ENCODE measurements around the gene NSG1.
A peak's percentile ranks its signal among the peaks of the same experiment; 100 is the strongest.

Gene NSG1

GRCh38 chr4:4376074-4376473, 10.8 kb upstream of the NSG1 start:
- no peaks in the 10 kb centered on the region for H3K36me3 ChIP-seq (ENCODE audit: insufficient read depth, insufficient read length, low read length)
- no peak overlapping the region for H3K4me3 ChIP-seq (ENCODE audit: insufficient read length, low read depth)
- no peaks in the 10 kb centered on the region for H3K9me3 ChIP-seq (ENCODE audit: insufficient read depth, low read length)
- no peak for DNase-seq (ENCODE audit: low read depth, low spot score)
- peaks cover 8% of the 10 kb centered on the region for H3K4me1 ChIP-seq (ENCODE audit: insufficient read depth, insufficient read length)
- peaks cover 7% of the 10 kb centered on the region for H3K27me3 ChIP-seq (ENCODE audit: insufficient read depth, insufficient read length)
- no peak overlapping the region for H3K9ac ChIP-seq (ENCODE audit: insufficient read length, low read depth)
- TF ChIP-seq SUZ12 (IDR thresholded peaks at IDR 0.05; ENCODE audit: extremely low read depth, insufficient read depth, insufficient read length) (no peak), YY1 (IDR thresholded peaks at IDR 0.05; ENCODE audit: insufficient read depth, insufficient read length) (no peak)

GRCh38 chr4:4377191-4377590, 9.7 kb upstream of the NSG1 start:
- no peak overlapping the region for H3K4me3 ChIP-seq (ENCODE audit: insufficient read length, low read depth)
- no peaks in the 10 kb centered on the region for H3K36me3 ChIP-seq (ENCODE audit: insufficient read depth, insufficient read length, low read length)
- no peaks in the 10 kb centered on the region for H3K9me3 ChIP-seq (ENCODE audit: insufficient read depth, low read length)
- peaks cover 7% of the 10 kb centered on the region for H3K27me3 ChIP-seq (ENCODE audit: insufficient read depth, insufficient read length)
- H3K9ac ChIP-seq (ENCODE audit: insufficient read length, low read depth) = no peak overlapping the region
- TF ChIP-seq SUZ12 (IDR thresholded peaks at IDR 0.05; ENCODE audit: extremely low read depth, insufficient read depth, insufficient read length) (no peak), YY1 (IDR thresholded peaks at IDR 0.05; ENCODE audit: insufficient read depth, insufficient read length) (no peak), ZNF274 (IDR thresholded peaks at IDR 0.05; ENCODE audit: low read depth, low read length) (no peak)
- peaks cover 8% of the 10 kb centered on the region for H3K4me1 ChIP-seq (ENCODE audit: insufficient read depth, insufficient read length)
- no peak for DNase-seq (ENCODE audit: low read depth, low spot score)

GRCh38 chr4:4377732-4378460, 9.0 kb upstream of the NSG1 start:
- H3K4me1 ChIP-seq (ENCODE audit: insufficient read depth, insufficient read length) = peaks cover 8% of the 10 kb centered on the region
- no peaks in the 10 kb centered on the region for H3K36me3 ChIP-seq (ENCODE audit: insufficient read depth, insufficient read length, low read length)
- TF ChIP-seq YY1 (IDR thresholded peaks at IDR 0.05; ENCODE audit: insufficient read depth, insufficient read length) (no peak), ZNF274 (IDR thresholded peaks at IDR 0.05; ENCODE audit: low read depth, low read length) (no peak), SUZ12 (IDR thresholded peaks at IDR 0.05; ENCODE audit: extremely low read depth, insufficient read depth, insufficient read length) (no peak)
- no peaks in the 10 kb centered on the region for H3K9me3 ChIP-seq (ENCODE audit: insufficient read depth, low read length)
- no peak for DNase-seq (ENCODE audit: low read depth, low spot score)
- H3K9ac ChIP-seq (ENCODE audit: insufficient read length, low read depth) = no peak overlapping the region
- no peak overlapping the region for H3K4me3 ChIP-seq (ENCODE audit: insufficient read length, low read depth)
- H3K27me3 ChIP-seq (ENCODE audit: insufficient read depth, insufficient read length) = peaks cover 7% of the 10 kb centered on the region

- DNase-seq (ENCODE audit: low read depth, low spot score) = no peak
- no peak overlapping the region for H3K9ac ChIP-seq (ENCODE audit: insufficient read length, low read depth)
- peaks cover 19% of the 10 kb centered on the region for H3K27me3 ChIP-seq (ENCODE audit: insufficient read depth, insufficient read length)
- H3K36me3 ChIP-seq (ENCODE audit: insufficient read depth, insufficient read length, low read length) = no peaks in the 10 kb centered on the region
- TF ChIP-seq YY1 (IDR thresholded peaks at IDR 0.05; ENCODE audit: insufficient read depth, insufficient read length) (no peak), SUZ12 (IDR thresholded peaks at IDR 0.05; ENCODE audit: extremely low read depth, insufficient read depth, insufficient read length) (no peak), ZNF274 (IDR thresholded peaks at IDR 0.05; ENCODE audit: low read depth, low read length) (no peak)
- H3K4me3 ChIP-seq (ENCODE audit: insufficient read length, low read depth) = no peak overlapping the region
- peaks cover 8% of the 10 kb centered on the region for H3K4me1 ChIP-seq (ENCODE audit: insufficient read depth, insufficient read length)
- H3K9me3 ChIP-seq (ENCODE audit: insufficient read depth, low read length) = no peaks in the 10 kb centered on the region
Measured at GRCh38 chr4:4379540-4380087, 7.3 kb upstream of the NSG1 start.

GRCh38 chr4:4383085-4383484, 3.8 kb upstream of the NSG1 start:
- Histone ChIP-seq H3K36me3 (ENCODE audit: insufficient read depth, insufficient read length, low read length) (no peaks in the 10 kb centered on the region), H3K4me3 (ENCODE audit: insufficient read length, low read depth) (no peak overlapping the region), H3K9me3 (ENCODE audit: insufficient read depth, low read length) (no peaks in the 10 kb centered on the region), H3K9ac (ENCODE audit: insufficient read length, low read depth) (no peak overlapping the region), H3K4me1 (ENCODE audit: insufficient read depth, insufficient read length) (peaks cover 15% of the 10 kb centered on the region), H3K27me3 (ENCODE audit: insufficient read depth, insufficient read length) (peaks cover 46% of the 10 kb centered on the region)
- TF ChIP-seq ZNF274 (IDR thresholded peaks at IDR 0.05; ENCODE audit: low read depth, low read length) = no peak
- TF ChIP-seq SUZ12 (IDR thresholded peaks at IDR 0.05; ENCODE audit: extremely low read depth, insufficient read depth, insufficient read length) = no peak
- no peak for TF ChIP-seq YY1 (IDR thresholded peaks at IDR 0.05; ENCODE audit: insufficient read depth, insufficient read length)
- DNase-seq (ENCODE audit: low read depth, low spot score) = no peak

GRCh38 chr4:4384837-4385236, 2.1 kb upstream of the NSG1 start:
- TF ChIP-seq SUZ12 (IDR thresholded peaks at IDR 0.05; ENCODE audit: extremely low read depth, insufficient read depth, insufficient read length) (no peak), YY1 (IDR thresholded peaks at IDR 0.05; ENCODE audit: insufficient read depth, insufficient read length) (no peak), ZNF274 (IDR thresholded peaks at IDR 0.05; ENCODE audit: low read depth, low read length) (no peak)
- DNase-seq (ENCODE audit: low read depth, low spot score) = peak; percentile 64
- H3K9me3 ChIP-seq (ENCODE audit: insufficient read depth, low read length) = no peaks in the 10 kb centered on the region
- H3K27me3 ChIP-seq (ENCODE audit: insufficient read depth, insufficient read length) = peaks cover 63% of the 10 kb centered on the region
- H3K36me3 ChIP-seq (ENCODE audit: insufficient read depth, insufficient read length, low read length) = no peaks in the 10 kb centered on the region
- H3K9ac ChIP-seq (ENCODE audit: insufficient read length, low read depth) = no peak overlapping the region
- peaks cover 12% of the 10 kb centered on the region for H3K4me1 ChIP-seq (ENCODE audit: insufficient read depth, insufficient read length)
- no peak overlapping the region for H3K4me3 ChIP-seq (ENCODE audit: insufficient read length, low read depth)

GRCh38 chr4:4385729-4386295, 1.1 kb upstream of the NSG1 start:
- Histone ChIP-seq H3K27me3 (ENCODE audit: insufficient read depth, insufficient read length) (peaks cover 72% of the 10 kb centered on the region), H3K36me3 (ENCODE audit: insufficient read depth, insufficient read length, low read length) (no peaks in the 10 kb centered on the region), H3K9ac (ENCODE audit: insufficient read length, low read depth) (peak overlapping the region; percentile 81), H3K9me3 (ENCODE audit: insufficient read depth, low read length) (no peaks in the 10 kb centered on the region), H3K4me1 (ENCODE audit: insufficient read depth, insufficient read length) (peaks cover 7% of the 10 kb centered on the region), H3K4me3 (ENCODE audit: insufficient read length, low read depth) (peak overlapping the region; percentile 68)
- no peak for DNase-seq (ENCODE audit: low read depth, low spot score)
- TF ChIP-seq SUZ12 (IDR thresholded peaks at IDR 0.05; ENCODE audit: extremely low read depth, insufficient read depth, insufficient read length) = no peak
- no peak for TF ChIP-seq ZNF274 (IDR thresholded peaks at IDR 0.05; ENCODE audit: low read depth, low read length)
- TF ChIP-seq YY1 (IDR thresholded peaks at IDR 0.05; ENCODE audit: insufficient read depth, insufficient read length) = no peak
